ENCODE measurements around the gene HMX1.

HMX1 gene

GRCh38 chr4:8856835-8857621, 14.6 kb downstream of the HMX1 start:
- DNase-seq (ENCODE audit: low spot score), result no peak

GRCh38 chr4:8855818-8856245, 15.8 kb downstream of the HMX1 start:
- peak; percentile 81 for DNase-seq (ENCODE audit: low spot score)

GRCh38 chr4:8854931-8855330, 16.7 kb downstream of the HMX1 start:
- no peak for DNase-seq (ENCODE audit: low spot score)

- no peak for DNase-seq (ENCODE audit: low spot score)
These were observed 17.6 kb downstream of the HMX1 start for GRCh38 chr4:8854016-8854415.

DNA sequence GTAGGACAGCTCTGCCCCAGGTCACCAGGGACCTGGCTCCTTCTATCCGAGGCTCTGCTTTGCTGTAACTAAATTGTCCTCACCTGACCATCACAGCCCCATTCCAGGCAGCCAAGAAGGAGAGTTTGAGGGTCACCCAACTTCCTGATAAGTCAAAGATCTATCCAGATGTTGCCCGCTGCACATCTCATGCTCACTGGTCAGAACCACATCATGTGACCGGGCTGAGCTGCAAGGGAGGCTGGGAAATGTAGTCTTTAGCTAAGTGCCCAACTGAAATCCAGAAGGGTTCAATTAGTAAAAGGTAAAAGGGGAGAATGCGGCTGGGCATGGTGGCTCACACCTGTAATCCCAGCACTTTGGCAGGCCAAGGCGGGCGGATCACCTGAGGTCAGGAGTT, 18.4 kb downstream of the HMX1 start:
- no peak for DNase-seq (ENCODE audit: low spot score)

GRCh38 chr4:8852118-8852704, 19.4 kb downstream of the HMX1 start:
- no peak for DNase-seq (ENCODE audit: low spot score)

DNA sequence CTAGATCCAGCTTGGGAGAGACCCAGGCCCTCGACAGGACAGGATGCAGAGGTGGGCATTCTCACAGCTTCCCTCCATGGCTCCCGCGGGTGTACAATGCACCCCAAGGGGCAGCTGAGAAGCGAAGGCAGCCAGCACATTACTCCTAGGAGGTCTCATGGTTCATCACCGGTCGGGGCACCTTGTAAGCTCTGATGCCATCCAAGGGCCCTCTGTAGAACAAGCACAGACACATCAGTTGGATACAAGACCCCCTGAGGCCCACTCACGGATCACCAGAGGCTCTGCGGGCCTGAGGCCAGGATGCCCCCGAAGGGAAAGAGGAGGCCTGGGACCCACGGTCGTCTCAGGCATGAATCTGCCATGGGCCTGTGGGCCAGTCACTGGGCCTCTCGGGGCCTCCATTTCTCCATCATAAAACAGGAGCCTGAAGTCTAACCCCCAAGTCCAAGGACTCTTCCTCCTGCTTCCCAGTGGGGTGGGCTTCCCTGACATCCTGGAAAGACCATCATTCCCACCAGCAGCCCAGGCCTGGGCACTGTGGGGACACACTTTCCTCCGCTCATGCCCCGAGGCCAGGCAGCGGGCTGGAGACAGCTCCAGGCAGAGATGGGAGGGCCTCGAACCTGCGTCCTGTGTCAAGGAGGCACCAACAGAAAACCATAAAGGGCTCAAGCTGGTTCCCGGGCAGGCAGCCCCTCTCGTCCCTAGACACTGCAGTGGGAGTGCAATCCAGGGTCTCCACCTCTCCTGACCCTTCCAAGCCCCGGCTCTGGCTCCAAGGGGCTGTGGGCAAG, 20.1 kb downstream of the HMX1 start:
- no peak for DNase-seq (ENCODE audit: low spot score)

GRCh38 chr4:8850830-8851188, 20.8 kb downstream of the HMX1 start:
- DNase-seq (ENCODE audit: low spot score), result no peak

GRCh38 chr4:8850074-8850829, 21.4 kb downstream of the HMX1 start:
- no peak for DNase-seq (ENCODE audit: low spot score)

- DNase-seq (ENCODE audit: low spot score), result peak; percentile 36
These were observed 22.2 kb downstream of the HMX1 start for GRCh38 chr4:8849266-8850073.

DNA sequence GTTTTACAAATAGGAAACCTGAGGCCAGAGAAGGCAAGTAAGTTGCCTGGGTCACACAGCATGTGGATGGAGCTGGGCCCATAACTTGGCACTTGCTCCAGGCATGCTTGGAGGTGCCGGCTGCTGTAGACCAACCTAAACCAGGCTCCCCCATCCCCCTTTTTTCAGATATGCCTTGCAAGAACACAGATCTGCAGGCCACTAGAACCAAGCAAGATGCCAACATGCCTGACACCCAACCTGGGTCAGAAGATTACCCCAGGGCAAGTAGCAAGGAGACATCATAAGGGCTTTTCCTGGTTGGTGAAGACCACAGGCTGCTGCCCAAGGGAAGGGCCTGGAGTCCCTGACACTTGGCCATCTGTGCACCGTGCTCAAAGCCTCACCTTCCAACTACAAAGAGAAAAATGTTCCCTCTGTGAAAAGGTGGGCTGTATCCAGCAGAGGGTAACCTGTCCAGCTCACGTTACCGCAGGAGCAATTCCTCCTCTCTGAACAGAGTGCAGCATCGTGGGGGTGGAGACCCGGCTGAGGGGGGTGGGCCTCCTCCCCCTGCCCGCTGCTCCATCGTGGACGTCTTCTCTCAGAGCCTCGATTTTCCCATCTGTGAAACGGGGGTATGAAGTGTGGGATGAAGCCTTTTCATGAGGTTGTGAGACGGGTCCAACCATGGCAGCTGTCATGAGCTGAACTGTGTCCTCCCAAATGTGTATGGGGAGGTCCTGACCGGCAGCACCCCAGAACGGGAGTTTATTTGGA, 23.0 kb downstream of the HMX1 start:
- peak; percentile 25 for DNase-seq (ENCODE audit: low spot score)

DNA sequence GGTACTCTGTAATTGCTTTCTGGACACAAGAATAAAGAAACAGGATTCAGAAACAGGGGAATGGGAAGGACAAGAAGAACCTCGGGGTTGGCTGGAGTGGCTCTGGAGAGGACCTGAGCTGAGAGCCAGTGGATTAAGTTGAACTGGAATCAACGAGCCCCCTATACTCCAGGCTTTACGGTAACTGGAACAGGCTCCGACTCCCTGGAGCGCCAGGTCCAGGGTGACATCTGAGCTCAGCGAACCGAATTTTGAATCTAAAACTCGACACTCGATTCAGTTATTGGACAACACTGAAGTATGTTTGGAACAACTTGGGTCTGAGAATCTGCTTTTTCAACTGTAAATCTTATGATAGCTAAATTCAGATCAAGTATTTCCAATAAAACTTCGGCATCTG, 23.9 kb downstream of the HMX1 start:
- DNase-seq (ENCODE audit: low spot score), result peak; percentile 42

DNA sequence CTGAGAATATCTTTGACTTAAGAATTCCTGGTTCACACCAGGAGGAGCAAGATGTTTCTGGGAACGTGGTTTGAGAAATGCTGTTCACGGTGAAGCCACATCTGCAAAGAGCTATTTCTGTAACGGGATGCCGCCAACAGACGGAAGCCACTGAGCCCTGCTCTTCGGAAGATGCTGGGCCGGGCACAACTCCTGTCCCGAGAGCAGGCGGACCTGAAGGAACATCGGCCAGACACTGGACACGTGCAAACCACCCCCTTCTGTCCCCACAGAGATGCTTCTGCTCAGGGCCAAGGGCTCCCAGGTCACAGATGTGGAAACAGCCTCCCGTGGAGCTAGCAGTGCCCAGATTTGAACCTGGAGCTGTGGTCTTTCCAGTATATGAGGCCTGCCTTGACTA, 24.3 kb downstream of the HMX1 start:
- peak; percentile 34 for DNase-seq (ENCODE audit: low spot score)

DNA sequence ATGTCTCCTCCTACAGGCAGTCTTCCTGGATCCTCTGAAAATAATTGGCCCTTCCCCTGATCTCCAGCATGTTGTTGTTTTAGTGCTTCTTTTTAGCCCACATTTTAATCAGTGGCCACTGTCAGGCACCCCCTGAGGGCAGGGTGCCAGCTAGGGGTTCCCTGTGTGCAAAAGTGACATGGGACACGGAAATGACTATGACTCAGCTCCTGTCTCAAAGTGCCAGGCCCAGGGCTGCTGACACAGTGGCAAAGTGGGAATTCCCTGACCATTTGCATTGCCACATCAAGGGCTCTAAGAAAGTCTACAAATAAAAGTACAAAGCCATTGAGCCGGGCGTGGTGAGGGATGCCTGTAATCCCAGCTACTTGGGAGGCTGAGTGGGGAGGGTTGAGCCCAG, 24.8 kb downstream of the HMX1 start:
- DNase-seq (ENCODE audit: low spot score), result no peak

DNA sequence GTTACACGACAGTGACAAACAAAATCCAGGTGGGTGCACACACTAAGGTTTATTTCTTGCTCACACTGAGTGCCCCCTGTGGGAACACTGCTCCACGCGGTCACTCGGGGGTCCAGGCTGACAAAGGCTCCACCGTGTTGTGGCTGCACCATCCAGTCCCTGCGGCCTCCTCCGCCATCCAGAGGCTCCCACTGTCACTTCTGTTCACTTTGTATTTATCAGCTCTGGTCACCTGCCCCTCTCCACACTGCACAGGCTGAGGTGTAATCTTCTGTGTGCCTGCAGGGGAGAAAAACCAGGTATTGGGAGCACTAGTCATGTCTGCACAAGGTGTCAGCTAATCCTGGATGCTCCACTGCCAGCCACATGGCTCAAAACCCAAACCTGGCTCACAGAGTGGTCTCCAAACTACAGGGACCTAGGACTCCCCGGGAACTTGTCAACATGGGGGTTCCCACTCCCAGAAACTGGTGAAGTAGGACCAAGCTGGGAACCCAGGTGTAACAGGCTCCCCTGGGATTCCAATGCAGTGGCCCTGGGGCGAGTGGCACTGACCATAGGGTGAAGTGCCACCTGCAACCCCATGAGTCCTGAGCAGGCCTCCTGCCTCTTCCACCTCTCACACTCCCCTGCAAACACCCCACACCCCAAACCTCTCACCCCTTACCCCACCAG, 25.5 kb downstream of the HMX1 start:
- DNase-seq (ENCODE audit: low spot score), result peak; percentile 36

DNA sequence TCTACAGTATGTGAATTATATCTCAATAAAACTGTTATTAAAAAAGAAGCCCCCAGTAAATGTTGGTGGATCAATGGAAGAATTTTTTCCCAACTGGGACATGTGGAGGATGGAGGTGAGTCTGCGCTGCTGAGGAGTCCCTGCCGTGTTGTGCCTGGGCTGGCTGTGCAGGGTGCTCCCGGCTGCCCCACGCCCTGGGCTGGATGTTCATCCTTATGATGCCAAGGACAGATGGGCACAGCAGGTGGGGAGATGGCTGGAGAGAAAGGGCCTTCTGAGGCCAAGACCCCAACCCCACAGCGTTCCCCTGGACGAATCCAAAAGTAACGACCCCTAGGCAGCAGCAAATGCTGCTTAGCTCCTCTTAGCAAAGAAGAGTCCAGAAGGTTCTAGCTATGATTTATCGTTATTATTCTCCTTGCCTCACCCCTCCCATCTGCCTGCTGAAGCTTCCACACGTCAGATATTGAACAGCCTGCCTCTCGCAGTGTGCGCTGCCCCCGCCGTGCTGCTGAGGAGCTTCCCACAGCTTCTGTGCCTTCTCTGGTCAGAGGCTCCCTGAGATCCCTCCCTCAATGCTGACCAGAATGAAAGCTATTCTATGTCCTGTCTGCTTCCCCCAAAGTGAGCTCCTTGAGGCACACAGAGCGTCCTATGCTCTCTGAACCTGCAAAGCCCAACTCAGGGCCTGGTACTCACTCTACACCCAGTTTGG, 26.5 kb downstream of the HMX1 start:
- DNase-seq (ENCODE audit: low spot score), result no peak

GRCh38 chr4:8843597-8843996, 28.0 kb downstream of the HMX1 start:
- no peak for DNase-seq (ENCODE audit: low spot score)

DNA sequence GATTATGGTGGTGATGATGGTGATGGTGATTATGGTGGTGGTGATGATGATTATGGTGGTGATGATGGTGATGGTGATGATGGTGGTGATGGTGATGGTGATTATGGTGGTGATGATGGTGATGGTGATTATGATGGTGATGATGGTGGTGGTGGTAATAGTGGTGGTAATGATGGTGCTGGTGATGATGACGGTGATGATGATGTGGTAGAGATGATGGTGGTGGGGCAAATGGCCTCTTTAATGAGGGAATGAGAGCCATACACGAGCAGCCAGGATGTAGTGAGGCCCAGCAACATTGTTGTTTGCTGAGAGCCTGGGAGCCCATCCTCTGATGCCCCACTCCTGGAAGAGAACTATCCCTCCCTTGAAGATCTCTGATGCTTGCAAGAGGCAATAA, 29.0 kb downstream of the HMX1 start:
- no peak for DNase-seq (ENCODE audit: low spot score)

- peak; percentile 14 for DNase-seq (ENCODE audit: low spot score)
These were observed 29.9 kb downstream of the HMX1 start for GRCh38 chr4:8841678-8842268.

All from ecto neural progenitor cell (in vitro differentiated cells).